GM19239 (cell line): ENCODE results near the gene ITPKB.
"Not testable (repeated sequence)": the region's sequence is repeated elsewhere in the genome, so short reads cannot be mapped to it uniquely, and the experiment has no call there.

Experiments
- DNase-seq: peaks from one replicate; pipeline ENCODE4 v3.0.0; 2011; ENCODE audit warnings: low spot score; ENCODE audit not compliant: insufficient read length
- FAIRE-seq: peaks from 2 replicates; lab custom pipeline; 2011; peaks lifted over from hg19 to GRCh38; lab: Jason Lieb, UNC

Gene ITPKB

DNA sequence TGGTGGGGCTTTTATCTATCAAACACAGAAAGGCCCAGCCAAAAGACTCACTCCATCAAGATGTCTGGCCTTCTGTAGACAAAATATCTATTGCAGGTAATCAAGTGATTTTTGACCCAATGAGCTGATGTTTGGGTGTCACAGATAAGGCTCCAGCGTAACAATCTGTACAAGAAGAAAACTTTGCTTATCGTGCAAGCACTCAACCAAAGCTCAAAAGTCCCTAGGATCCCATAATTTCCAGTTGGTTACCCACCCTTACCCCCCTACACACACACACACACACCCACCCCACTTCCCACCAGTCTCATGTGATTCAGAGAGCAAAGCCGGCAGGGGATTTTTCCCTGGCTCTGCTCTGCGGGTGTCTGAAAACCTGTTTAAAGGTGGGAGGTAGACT, 5.8 kb downstream of the ITPKB start:
- DNase-seq (no peak), FAIRE-seq (no peak)

DNA sequence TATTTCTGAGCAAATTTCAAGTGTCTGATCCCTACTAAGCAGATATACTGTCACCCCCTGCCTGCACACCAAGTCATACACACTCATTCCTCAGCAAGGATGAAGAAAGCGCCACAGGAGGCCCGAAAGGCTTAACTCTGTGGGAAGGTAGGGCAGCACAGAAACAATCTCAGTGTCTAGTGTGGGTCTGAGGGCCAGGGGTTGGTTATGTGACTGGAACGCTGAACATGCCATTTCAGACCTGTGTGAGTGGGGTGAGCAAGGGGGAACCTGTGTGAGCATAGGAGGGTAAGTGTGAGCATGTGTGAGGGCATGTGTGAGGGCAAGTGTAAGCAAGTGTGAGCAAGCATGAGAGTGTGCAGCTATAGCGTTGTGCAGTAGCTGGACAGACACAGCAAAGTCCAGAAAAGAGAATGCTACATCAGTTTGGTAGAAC, 6.2 kb downstream of the ITPKB start:
- no peak for FAIRE-seq
- no peak for DNase-seq

DNA sequence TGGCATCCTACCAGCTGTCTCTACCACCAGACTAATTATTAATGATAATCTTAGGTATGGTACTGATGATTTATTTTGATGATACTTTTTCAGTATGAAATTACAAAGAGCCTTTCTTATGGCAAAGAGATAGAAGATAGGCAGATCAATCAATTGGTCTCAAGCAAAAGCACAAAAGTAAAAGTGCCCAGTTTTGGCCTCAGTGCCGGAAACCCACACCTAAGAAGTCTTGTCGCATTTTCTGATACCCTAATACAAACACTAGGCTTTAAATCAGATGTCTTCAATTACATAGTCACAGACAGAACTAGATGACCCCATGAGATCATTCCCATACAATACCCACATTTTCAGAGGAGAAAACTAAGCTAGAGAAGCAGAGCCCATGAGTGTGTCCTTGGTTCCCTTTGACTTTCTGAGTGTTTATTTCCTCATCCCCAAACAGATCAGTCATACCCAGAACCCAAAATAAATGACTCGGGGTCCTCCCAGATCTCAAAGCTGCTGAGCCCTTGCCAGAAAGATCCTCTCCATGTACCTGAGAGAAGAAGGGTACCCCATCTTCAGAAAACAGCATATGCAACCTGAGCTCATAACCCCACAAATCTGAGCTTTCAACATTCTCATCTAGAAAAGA, 7.7 kb downstream of the ITPKB start:
- DNase-seq (no peak), FAIRE-seq (peak; percentile 70)

DNA sequence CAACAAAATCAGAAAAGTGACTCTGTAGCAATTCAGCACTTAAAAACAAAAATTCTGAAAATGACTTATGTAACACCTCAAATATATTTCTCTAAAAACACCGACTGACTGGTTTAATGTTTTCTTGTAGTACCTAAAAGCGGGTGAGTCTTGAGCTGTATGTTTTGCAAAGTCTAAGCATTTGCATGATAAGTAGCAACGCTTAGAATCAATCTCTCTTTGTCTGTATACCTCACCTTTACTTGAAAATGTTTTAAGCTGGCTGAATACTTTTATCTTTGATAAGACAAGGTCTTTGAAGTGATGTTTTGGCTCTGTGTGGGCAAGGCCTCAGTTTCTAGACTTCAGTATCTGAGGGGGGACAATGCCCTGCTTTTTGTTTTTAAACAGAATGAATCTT, 8.2 kb downstream of the ITPKB start:
- FAIRE-seq (no peak), DNase-seq (no peak)

DNA sequence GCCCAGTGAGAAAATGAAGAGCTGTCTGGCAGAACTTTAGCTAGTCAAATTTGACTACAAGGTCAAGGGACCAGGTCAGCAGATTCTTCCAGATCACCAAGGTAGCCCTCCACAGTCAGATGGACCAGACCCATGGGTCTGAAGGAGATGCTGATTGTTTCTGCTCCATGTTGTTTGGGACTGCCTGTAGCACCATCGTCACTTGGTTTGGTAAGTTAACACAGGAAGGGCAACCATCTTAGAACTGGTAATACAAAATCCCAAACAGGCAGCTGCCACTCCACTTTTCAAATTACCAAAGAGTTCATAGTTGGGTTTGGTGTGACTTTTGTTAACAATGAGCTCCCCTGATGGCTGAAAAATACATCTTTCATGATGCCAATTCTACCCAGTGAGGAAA, 9.0 kb downstream of the ITPKB start:
- no peak for DNase-seq
- no peak for FAIRE-seq

DNA sequence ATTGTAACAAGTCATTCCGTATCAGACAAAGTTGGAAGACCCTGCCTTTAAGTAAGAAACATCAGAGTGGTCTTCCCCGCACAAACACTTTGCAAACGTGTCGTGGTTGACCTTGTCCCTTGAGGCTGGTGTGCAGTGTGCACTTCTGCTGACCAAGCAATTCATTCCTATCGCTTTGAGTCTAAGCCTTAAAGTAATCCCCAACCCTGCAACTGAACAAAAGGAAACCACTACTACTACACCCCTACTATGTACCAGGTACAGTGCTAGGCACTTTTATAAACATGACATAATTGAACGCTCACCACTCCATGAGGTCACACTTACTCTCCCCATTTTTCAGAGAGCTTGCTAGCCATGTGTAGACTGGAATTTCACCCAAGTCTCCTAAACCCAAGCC, 10.6 kb downstream of the ITPKB start:
- DNase-seq (no peak), FAIRE-seq (no peak)

DNA sequence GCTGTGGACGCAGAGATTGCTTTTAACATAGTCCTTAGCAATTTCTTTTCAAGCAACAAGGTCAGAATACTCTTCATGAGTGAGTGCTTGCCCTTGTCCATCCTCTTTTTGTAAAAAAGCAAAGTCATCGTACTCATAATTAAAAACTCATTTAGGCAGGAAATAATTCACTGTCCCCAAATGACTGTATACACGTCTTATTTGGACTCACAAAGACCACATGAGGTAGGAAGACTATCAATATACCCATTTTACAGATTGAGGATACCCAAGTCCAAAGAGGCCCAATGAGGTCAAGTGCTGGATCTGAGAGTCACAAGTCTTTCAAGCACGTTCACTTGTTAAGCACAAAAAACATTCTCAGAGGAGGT, 13.2 kb downstream of the ITPKB start:
- DNase-seq (no peak), FAIRE-seq (no peak)

DNA sequence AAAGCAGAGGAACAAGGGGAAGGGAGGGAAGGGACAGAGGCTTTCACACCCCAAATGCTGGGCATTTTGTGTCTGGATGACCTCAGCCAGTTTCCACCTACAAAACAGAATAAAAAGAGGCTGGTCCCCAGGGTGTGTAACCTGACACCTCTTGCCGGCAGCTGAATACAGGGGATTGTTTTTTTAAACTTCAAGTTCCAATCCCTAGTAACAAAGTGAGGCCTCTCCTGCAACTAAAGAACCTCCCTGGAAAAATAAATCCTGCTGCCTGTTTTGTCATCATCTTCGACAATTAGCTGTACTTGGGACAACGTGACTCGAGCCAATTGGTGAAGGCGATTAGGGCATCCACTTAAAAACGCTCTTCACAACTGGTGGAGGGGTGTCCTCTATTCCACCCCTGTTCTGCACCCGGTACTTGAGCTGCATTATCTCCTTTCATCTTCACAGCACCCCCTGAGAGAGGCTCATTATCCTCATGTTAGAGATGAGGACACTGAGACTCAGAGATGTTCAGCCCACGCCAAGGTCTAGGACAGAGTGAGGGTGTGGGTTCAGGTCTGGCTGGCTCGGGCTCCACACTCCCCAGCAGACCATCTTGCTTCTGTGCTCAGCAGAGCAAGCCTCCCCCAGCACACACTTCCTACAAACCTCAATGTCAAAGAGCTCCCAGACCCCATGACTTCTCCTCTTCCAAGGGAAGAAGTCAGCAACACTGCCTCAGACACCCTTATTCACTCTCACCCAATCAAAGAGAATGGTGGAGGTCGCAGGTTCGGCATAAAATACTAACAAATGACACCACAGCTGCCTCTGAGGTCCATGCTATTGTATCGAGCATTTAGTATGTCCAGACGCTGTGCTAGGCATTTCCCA, 15.2 kb downstream of the ITPKB start:
- DNase-seq (no peak), FAIRE-seq (no peak)

DNA sequence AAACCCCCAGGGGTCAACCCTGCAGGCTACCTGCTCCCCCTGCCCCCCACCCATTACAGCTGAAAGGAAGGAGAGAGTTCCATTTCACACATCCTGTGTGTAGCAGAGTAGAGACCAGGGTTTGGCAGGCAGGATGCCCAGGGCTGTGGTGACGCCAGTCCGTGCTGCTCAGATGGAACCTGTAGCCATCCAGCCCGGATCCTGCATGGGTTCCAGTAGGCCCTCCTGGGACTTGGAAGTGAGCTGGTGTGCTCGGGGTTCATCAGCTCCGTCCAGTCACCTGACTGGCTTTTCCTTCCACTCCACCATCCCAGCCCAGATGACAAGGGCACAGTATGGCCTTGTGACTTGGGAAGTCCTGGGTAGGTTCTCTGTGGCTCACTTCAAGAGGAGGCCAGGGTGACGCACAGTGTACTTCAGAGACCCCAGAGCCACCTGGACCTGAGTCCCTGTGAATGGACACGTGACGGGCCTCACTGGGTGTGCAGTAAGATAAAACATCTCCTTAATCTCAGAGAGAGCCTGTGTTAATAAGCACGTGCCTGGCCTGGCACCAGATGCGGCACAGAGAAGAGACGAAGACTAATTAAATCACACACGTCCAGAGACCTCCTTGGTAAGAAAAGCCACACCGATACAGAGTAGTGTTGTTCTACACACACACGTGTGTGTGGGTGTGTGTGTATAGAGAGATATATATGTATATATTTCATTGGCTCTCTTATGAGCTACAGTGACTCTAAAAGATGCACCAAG, 16.0 kb downstream of the ITPKB start:
- no peak for FAIRE-seq
- no peak for DNase-seq

DNA sequence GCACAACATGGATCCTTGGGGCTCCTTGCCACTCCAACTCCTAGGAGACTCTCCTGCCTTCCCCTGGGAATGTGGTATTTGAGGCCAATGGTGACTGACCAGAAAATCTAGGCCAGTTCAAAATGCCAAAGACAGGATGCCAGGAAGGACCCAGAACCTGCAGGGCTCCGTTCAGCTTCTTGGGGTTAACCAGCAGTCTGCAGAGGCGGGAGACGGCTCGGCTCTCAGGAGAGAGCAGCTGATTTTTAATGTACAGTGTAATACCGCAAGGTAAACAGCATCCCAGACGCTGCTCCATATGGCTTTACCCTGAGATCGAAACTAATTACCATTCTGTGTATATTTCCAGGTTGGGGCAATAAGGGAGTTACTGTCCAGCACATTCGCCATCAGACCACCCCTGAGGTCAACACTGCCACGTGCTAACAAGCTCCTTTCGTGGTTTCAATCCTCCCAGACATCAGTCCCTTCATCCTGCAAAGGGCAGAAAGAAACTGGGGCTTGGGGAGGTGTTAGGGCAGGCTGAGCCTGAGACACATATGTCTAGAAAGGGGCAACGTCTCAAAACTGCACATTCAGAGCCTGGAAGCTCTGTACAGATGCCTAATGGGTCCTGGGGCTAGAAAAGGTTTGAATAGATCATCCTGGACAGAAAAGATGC, 16.7 kb downstream of the ITPKB start:
- DNase-seq (no peak), FAIRE-seq (no peak)

DNA sequence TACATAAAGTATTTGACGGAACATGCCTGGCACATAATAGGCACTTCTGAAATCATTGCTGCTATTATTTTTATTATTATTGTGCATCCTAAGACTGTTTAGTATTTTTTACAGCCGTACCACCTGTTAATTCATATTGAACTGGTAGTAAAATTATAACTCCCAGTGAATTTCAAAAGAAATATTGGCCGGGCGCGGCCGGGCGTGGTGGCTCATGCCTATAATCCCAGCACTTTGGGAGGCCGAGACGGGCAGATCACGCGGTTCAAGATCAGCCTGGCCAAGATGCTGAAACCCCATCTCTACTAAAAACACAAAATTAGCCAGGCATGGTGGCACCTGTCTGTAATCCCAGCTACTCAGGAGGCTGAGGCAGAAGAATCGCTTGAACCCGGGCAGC, 18.5 kb downstream of the ITPKB start:
- DNase-seq, FAIRE-seq: not testable (repeated sequence)

DNA sequence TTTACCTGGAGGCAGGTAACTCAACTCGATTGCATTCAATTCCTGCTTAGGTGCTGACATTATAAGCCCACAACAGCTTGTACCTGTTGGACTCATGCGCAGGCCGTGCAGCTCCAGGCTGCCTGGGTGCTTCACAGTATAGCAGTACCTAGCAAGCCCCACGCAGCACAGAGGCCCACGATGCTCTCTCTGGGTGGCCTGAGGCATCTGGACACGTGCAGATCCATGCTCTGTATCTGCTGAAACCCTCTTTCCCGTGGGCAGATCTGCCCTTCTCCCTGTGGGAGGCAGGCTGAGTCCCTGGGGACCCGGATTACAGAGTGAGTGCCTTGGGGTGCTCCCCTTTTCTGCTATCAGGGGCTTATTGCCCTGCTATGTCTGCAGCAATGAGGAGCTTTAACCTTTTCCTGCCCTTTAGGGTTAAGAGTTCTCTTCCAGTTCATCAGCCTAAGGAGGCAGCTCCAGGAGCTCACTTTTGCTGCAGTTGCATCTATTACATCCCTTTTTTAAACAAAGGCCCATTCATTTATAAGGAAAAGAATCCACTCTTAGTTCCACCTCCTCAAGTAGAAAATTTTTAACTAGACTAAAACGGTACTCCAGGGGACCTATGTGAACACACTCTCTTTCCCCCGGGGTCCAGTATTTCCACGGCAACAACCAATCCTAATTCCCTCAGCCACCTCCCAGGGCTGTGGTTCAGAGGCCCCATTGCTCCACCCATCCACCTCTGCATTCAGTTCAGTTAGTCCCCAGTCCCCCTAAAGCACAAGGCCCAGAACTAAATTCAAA, 19.3 kb downstream of the ITPKB start:
- DNase-seq (no peak), FAIRE-seq (no peak)

DNA sequence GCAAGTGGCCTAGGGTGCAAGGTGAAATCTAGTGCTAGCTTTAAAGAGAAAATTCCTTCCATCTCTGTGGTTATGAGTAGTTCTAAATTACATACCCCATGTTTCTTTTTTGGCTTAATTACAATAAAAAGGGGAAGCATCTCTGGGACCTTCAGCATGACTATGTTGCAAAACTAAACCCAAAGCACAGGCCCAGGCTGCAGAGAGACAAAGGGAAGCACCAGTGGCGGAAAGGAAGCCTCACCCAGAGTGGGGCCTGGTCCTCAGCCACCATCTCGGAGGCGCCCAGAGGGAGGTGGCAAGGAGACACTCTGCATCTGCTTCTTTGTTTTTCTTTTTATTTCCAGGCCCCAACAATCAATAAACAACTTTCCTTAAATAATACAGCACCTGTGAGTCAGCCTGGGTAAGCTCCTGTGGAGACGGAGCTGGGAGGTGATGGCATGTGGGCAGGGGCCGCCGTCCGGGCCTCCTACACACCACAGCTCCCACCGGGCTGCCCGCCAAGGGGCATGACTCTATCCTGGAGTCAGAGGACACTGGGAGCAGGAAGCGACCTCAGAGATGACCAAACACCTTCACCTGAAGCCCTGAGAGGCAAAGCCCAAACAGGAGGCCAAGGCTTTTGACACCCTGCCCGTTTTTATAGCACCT, 21.7 kb downstream of the ITPKB start:
- DNase-seq (no peak), FAIRE-seq (no peak)

DNA sequence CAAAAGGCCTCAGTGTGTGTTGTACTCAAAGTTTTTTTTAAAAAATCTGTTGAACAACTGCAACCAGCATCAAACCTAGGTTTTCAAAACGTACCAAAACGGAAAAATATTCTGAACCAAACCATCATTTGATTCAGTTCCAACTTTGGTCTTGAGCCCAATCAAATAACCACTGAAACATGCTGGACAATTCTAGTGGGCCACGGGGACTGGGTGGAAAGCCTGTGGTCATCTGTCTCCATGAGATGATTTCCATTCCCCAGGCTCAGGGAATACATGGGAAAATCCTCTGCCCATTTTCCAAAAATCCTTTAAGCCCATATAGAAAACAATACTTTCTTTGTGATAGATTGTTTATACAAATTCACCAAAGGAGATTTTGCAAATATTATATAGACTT, 22.5 kb downstream of the ITPKB start:
- FAIRE-seq, result no peak
- no peak for DNase-seq

DNA sequence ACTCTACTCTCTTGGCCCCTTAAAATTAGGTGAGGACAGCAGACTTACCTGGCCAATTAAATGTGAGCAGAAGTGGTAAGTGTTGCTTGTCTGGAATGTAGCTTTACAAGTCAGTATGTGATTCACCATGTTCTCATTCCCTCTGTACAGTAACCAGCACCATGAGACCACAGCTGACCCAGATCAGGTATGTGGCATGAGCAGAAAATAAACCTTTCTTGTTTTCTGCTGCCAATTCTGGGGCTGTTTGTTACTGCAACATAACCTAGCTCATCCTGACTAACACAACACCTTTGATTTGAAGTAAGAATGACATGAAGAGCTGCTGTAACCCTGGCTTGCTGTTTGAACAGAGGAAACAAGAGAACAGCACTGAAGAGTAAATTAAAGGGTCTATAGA, 24.9 kb downstream of the ITPKB start:
- DNase-seq (no peak), FAIRE-seq (no peak)

DNA sequence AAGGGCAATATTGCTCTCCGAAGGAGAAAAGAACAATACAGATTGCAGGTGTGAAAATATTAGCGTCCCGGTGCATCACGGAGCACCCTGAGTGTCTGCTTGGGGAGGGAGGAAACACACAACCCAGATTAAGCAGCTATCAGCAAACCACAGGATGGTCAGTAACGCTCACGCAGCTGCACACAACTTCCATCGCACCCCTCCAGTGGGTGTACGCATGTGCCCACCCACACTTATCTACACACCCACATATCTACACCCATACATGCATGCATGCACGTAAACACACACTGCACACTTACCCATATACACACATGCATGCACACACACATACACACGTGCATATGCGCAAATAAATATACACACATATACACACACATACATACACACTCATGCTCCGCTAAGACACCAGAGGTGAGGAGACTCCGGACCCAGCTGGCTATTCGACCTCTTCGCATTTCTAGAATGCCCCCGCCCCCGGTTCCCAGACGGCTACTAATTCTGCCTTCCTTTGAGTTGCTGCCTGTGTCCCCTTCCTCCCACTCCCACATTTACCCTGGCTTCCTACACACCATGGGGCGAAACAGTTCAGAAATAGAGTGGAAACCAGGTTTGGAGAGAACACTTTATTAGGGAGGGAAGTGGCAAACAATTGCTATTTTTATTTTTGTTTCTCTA, 26.2 kb downstream of the ITPKB start:
- FAIRE-seq (peak; percentile 59), DNase-seq (no peak)

DNA sequence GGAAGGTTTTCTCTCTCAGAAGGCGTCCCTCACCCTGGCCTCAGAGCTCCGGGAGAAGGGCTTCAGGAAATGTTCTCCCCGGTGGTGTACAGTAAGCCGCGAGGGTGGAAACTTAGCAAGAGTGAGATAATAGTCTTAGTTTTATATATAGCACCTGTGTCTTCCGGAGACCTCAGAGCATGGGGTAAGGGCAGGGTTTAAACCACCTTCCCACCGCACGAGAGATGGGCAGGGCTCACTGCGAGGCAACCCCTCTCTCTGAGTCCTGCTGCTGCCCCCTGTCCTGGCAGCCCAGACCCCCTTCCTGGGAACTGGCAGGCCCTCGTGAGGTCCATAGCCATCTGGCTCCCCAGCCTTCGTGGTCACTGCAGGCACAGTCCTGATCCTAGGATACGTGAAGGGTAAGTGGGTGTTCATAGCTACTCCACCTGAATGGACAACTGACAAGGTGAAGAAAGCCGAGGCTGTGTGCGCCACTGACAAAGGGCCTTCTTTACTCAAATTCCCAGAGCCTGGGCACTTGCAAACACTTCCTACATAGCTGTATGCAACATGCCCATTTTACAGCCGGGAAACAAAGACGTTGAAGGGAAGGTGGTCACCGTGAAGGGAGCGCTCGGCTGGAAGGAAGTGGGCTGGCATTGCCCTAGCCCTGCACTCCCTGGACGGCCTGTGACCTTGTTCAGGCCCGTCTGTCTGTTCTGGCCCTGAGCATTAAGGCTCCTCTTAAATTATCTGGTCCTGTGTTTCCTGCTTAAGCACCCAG, 26.9 kb downstream of the ITPKB start:
- DNase-seq (peak; percentile 40), FAIRE-seq (peak; percentile 87)

DNA sequence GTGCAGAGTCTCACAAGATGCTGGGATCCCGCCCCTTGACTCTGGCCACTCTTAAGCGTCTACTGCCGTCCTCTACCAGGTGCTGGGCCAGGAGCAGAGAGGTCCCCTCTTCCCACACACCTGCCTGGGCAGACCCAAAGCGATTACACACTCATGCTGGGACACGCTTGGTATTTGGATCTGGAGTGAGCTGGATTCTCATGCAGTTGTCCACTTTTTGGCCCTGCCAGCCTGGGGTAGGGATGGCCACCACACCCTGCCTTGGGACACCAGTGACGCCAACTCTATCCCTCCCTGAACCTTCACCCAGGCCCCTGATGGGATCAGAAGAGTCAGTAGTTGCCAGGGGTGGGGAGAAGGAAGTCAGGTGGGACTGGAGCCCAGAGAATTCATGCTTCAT, 28.6 kb downstream of the ITPKB start:
- no peak for FAIRE-seq
- DNase-seq, result no peak
